ENCODE results near the gene SDK1.
A peak's percentile ranks its signal among the peaks of the same experiment; 100 is the strongest.

The SDK1 gene

DNA sequence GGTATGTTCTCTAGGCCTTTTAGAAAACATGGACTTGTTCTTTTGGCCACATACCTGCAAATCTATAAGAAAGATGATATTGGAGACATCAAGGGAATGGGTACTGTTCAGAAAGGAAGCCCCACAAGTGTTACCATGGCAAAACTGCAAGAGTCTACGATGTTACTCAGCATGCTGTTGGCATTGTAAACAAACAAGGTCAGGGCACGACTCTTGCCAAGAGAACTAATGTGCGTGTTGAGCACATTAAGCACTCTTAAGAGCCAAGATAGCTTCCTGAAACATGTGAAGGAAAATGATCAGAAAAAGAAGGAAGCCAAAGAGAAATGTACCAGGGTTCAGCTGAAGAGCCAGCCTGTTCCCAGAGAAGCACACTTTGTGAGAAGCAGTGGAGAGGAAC is 37.1 kb downstream of the SDK1 start:
- DNase-seq, result no peak

DNA sequence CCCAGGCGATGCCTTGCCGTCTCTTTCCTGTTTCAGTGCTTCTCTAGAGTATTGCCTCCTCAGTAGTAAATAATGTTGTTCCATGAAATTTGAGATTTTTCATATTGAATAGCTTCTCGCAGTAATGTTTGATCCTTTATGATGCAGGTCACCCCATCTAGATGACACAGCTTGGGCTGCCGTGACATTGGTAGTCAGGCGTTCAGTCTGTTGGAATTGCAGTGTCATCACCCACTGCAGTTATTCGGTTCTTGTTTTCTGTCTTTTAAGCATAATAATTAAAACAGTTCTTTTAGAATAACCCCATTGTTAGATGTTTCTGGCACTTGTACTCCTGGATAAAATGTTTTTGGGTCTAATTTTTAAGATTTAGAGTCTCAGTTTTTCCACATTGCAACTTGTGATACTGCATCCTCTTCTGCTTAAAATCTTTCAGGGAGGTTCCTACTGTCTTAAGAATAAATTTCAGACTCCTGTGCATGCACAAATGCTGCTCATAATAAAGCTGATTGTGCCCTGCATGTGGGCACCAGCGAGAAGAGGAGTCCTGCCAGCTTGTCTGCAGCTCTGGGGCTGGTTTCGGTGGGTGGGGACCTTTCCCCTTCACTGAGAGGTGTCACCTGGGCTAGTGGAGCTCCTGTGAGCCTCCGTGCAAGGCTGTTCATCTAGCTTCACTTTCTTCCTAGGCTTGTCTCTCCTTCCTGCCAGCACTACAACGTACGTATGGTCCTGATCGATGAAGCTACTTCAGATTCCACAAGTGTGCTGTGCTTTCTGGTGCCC is 44.8 kb downstream of the SDK1 start:
- no peak for DNase-seq

DNA sequence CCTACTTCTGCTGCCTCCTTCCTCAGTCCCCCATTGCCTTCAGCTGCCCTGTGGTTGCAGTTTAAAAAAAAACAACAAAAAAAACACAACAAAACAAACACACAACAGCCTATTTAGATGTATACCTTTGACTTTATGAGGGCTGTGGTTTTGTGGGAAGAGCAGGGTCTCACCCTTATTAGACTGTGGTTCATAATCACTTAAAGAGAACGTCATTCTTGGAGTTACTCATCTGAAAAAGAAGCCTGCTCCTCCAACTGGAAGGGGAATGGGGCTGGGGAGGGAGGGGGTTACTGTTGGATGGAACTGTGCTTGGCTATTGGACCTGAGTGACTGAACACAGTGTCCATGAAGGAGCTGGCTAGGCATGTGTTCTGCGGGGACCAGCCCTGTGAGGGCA is 48.1 kb downstream of the SDK1 start:
- DNase-seq, result no peak

DNA sequence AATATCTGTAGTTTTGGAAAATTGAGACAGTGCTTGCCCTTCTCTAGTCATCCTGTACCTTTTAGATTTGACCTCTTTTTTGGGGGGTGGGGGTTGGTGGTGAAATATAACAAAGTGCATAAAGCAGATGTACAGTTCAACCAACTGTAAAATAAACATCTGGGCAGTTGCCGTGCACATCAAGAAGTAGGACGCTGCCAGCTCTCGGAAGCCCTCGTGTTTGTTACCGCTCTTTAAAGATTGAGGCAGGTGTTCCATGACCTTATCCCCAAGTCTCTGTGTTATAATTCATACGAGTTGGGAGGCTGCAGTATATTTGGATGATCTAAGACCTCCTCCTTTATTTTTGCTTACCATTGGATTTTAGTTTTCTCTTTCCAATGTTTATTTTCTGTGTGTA is 55.1 kb downstream of the SDK1 start:
- no peak for DNase-seq

GRCh38 chr7:3358991-3359390 is 57.9 kb downstream of the SDK1 start:
- DNase-seq, result no peak

DNA sequence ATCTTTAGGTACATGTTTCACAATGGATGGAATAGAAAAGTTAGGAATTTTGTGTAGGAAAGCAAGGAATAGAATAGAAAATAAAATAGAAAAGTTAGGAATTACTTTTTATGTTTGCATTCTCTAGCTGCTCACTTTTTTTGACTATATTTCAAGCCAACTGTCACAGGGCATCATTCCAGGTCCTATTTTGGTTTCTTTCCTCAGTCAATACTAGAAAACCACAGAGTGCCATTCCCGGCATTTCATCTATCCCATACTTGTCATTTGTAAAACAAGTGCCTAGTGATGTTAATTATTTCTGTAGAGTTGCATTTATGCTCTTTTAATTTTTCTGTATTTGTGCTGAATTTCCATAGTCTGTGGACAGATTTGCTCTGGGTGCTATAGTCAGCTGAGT is 66.2 kb downstream of the SDK1 start:
- no peak for DNase-seq

- no peak for DNase-seq
These were observed 69.2 kb downstream of the SDK1 start for GRCh38 chr7:3370068-3370830.

DNA sequence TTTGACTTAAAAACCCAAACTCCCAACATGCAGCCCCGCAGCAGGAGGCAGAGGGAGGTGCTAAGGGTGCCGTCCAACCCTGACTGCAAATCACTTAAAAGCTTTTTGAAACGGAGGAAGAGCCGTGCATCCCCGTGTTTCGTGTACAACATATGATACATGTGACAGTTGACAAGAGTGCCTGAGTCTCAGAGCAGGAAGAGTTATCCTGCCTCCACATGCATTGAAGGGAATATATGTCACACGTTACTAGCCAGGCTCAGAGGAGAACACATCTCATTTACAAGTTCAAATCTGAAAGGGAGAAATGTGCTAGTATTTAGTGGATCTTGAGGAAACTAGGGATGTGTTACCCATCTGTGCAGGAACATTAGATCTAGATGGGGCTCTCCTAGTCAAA is 69.9 kb downstream of the SDK1 start:
- no peak for DNase-seq

DNA sequence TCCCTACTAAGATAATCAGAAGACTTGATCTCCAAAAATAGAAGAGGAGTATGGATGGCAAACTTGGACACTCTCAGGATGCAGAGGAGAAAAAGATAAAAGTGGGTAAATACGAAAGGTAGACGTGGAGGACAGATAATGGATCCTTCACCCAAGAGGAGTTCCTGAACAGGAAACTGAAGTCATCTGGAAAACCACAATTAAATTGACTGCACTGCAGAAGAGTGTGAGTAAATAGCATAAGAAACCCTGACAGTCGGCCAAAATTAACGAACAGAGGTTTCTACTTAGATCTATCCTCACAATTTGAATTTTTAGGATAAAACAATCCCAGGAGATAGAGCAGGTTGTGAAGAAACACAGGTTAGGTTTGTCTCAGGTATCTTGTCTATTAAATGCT is 70.5 kb downstream of the SDK1 start:
- no peak for DNase-seq

GRCh38 chr7:3374239-3374638 is 73.2 kb downstream of the SDK1 start:
- no peak for DNase-seq

GRCh38 chr7:3378390-3379150 is 77.5 kb downstream of the SDK1 start:
- DNase-seq, result no peak

DNA sequence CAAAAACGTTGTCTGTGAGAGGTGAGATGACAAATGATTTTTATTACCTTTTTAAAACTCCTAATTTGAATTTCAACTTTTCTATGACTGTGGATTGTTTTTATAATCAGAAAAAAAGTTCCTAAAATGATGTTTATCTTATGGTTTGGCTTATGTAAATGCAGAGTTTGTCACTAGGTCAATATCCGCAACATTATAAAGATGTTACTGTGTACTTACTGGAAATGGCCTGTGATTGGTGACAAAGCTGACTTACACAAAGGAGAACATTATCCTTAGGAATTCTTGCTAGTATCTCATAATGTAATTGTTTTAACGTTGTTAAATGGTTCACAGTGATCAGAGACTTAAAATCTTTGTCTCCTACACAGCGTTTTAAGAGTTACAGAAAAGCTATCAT is 79.0 kb downstream of the SDK1 start:
- DNase-seq, result no peak

- DNase-seq, result no peak
These were observed 80.0 kb downstream of the SDK1 start for GRCh38 chr7:3380886-3381685.

- no peak for DNase-seq
These were observed 85.6 kb downstream of the SDK1 start for GRCh38 chr7:3386423-3387190.

DNA sequence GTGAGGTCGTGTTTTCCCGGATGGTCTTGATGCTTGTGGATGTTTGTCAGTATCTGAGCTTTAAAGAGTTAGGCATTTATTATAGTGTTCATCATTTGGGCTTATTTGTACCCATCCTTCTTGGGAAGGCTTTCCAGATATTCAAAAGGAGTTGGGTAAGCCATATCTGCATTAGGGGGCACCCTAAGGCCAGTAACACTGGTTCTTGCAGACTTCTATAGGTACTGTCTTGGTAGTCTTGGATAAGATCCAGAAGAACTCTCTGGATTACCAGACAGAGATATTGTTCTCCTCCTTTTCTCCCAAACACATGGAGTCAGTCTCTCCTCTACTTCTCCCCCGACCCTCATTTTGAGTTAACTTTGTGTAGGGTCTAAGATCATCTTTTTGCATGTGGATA is 92.8 kb downstream of the SDK1 start:
- DNase-seq, result no peak

DNA sequence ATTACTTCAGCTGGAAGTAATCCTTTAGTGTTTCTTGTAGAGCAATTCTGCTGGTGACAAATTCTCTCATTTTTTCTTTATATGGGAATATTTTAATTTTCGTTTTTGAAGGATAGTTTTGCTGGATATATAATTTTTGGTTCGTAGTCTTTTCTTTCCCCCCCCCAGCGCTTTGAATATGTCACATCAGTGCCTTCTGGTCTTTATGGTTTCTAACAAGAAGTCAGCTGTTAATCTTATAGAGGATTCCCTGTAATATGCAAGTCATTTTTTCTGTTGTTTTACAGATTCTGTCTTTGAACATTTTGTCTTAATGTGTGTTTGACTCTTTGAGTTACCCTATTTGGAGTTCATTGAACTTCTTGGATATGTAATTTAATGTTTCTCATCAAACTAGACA is 96.3 kb downstream of the SDK1 start:
- DNase-seq, result no peak

DNA sequence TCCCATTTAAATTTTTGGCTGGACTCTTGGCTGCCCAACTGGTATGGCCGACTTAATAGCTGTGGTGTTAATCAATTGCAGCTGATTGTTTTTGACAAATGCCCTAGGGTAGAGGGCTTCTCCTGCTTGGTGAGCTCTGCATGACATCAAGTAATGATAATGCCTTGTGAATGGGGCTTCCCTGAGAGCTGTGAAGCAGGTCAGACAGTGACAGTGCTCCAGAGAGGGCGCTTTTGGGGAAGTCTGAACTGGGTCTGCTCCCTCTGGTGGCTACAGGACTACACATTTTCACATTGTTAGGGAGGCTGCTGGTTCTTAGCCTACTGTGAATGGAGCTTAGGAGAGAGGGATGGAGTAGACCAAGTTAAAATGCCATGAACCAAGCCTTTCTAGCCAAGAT is 98.8 kb downstream of the SDK1 start:
- peak; percentile 29 for DNase-seq

DNA sequence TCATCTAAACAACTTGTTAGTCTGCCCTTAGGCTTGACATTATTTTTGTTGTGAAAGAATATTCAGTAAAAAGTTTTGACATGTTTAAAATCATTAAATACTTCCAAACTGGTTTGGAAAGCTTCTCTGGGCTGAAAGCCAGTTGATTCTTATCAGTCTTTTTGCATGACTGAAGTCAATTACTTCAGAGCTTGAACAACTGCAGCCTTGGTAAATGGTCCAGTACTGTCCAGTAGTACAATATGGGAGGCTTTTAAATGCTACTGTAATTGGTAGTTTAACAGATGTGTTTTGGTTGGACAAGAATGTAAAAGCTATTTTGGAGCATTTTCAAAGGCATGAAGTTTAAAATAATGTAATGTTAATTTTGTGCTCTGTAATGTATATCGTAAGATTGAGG is 103.4 kb downstream of the SDK1 start:
- DNase-seq, result no peak

- DNase-seq, result no peak
These were observed 108.0 kb downstream of the SDK1 start for GRCh38 chr7:3408814-3409595.

- no peak for DNase-seq
These were observed 111.8 kb downstream of the SDK1 start for GRCh38 chr7:3412871-3413270.

- DNase-seq, result no peak
These were observed 114.8 kb downstream of the SDK1 start for GRCh38 chr7:3415861-3416312.
